Left renal pelvis (tissue), 4 donors: ENCODE measurements around the gene SPDYE2B. TPM values are rescaled to one million over a fixed set of nuclear protein-coding genes. Genes with fewer than 3 reads are reported as not detected.
A peak's percentile ranks its signal among the peaks of the same experiment; 100 is the strongest.
"Not testable (repeated sequence)": the region's sequence is repeated elsewhere in the genome, so short reads cannot be mapped to it uniquely, and the experiment has no call there.

ENCODE experiments used
- DNase-seq, 4 donors: peaks; one replicate each; pipeline ENCODE4 v3.0.0-alpha.2; 2013; ENCODE audit warnings: low read depth in 4 of 4, low spot score in 3 of 4
- polyA plus RNA-seq, 4 donors: library from polyadenylated mRNA; unstranded; fragments of 120-200 nt; gene quantifications; one replicate each; pipeline ENCODE4 v1.2.1, GENCODE V29; 2013; ENCODE audit not compliant: insufficient read length in 4 of 4

The SPDYE2B gene
- polyA plus RNA-seq, 4 donors = 0.31 to 1.6 (median 0.56) TPM

GRCh38 chr7:102638848-102639247, 11.3 kb upstream of the SPDYE2B start:
- DNase-seq = not testable (repeated sequence)

- not testable (repeated sequence) for DNase-seq
Observed at GRCh38 chr7:102642691-102643090, 7.4 kb upstream of the SPDYE2B start, which contains the start of gene UPK3BL1. Gene UPK3BL1 (minus strand): TSS chr7:102642791. CDS start chr7:102642741, 50 bp downstream.

- not testable (repeated sequence) for DNase-seq
Observed at GRCh38 chr7:102643404-102643803, 6.7 kb upstream of the SPDYE2B start.

GRCh38 chr7:102647813-102648212, 2.3 kb upstream of the SPDYE2B start:
- not testable (repeated sequence) for DNase-seq

GRCh38 chr7:102664765-102665164, 14.6 kb downstream of the SPDYE2B start:
- not testable (repeated sequence) for DNase-seq

GRCh38 chr7:102666850-102667249, 16.7 kb downstream of the SPDYE2B start:
- not testable (repeated sequence) for DNase-seq

- not testable (repeated sequence) for DNase-seq
Observed at GRCh38 chr7:102667523-102667922, 17.4 kb downstream of the SPDYE2B start.

GRCh38 chr7:102671166-102671955, 21.2 kb downstream of the SPDYE2B start, which contains the start of gene POLR2J2:
Gene POLR2J2 (minus strand): TSS chr7:102671663. CDS start chr7:102671601, 62 bp downstream.
- DNase-seq = peak in 3 of 4 donors; percentile 24 to 66 (median 62)

- DNase-seq = not testable (repeated sequence)
Observed at GRCh38 chr7:102671956-102672307, 21.8 kb downstream of the SPDYE2B start.

- DNase-seq = not testable (repeated sequence)
Observed at GRCh38 chr7:102673447-102674067, 23.4 kb downstream of the SPDYE2B start.

- not testable (repeated sequence) for DNase-seq
Observed at GRCh38 chr7:102675545-102675944, 25.4 kb downstream of the SPDYE2B start.

GRCh38 chr7:102680780-102681179, 30.7 kb downstream of the SPDYE2B start:
- DNase-seq = not testable (repeated sequence)

GRCh38 chr7:102682560-102682959, 32.4 kb downstream of the SPDYE2B start:
- DNase-seq = not testable (repeated sequence)

- DNase-seq = not testable (repeated sequence)
Observed at GRCh38 chr7:102688299-102689036, 38.3 kb downstream of the SPDYE2B start.

- not testable (repeated sequence) for DNase-seq
Observed at GRCh38 chr7:102689436-102690282, 39.5 kb downstream of the SPDYE2B start.

- not testable (repeated sequence) for DNase-seq
Observed at GRCh38 chr7:102690602-102691001, 40.5 kb downstream of the SPDYE2B start.

GRCh38 chr7:102694008-102694407, 43.9 kb downstream of the SPDYE2B start:
- DNase-seq = not testable (repeated sequence)

GRCh38 chr7:102695033-102695552, 45.0 kb downstream of the SPDYE2B start:
- DNase-seq = not testable (repeated sequence)

GRCh38 chr7:102696009-102696408, 45.9 kb downstream of the SPDYE2B start:
- not testable (repeated sequence) for DNase-seq
